SU-DHL-6 (cell line): ENCODE measurements around the gene COL18A1.
"Not testable (repeated sequence)": the region's sequence is repeated elsewhere in the genome, so short reads cannot be mapped to it uniquely, and the experiment has no call there.

Source experiments
- H2AFZ ChIP-seq: fragments of 200-600 bp; sonication (generic); 2 replicates; pipeline ENCODE4 v1.6.1; 2014; ENCODE audit warnings: low read depth, mild to moderate bottlenecking, moderate library complexity, mixed read lengths, antibody characterized with exemption, low read length; ENCODE audit not compliant: severe bottlenecking
- H3F3A ChIP-seq: fragments of 200-600 bp; shearing (Covaris generic); 2 replicates; pipeline ENCODE4 v1.6.0; 2016; ENCODE audit warnings: antibody characterized with exemption, mild to moderate bottlenecking; ENCODE audit not compliant: insufficient read depth
- H3K27ac ChIP-seq: fragments of 200-600 bp; sonication (generic); 2 replicates; pipeline ENCODE4 v1.5.1; 2016; ENCODE audit warnings: low read depth, mild to moderate bottlenecking, low read length, moderate library complexity, mixed read lengths
- H3K27me3 ChIP-seq: fragments of 200-600 bp; sonication (generic), shearing (Covaris generic); 2 replicates; pipeline ENCODE4 v1.6.0; 2014; ENCODE audit warnings: mild to moderate bottlenecking, low read length
- H3K36me3 ChIP-seq: fragments of 200-600 bp; sonication (generic); 2 replicates; pipeline ENCODE4 v1.6.1; 2014; ENCODE audit warnings: mild to moderate bottlenecking, low read length, mixed read lengths
- H3K4me2 ChIP-seq: fragments of 300-600, 200-600 bp; shearing (Covaris generic), sonication (generic); 2 replicates; pipeline ENCODE4 v1.6.0; 2014; ENCODE audit warnings: low read length, low read depth, mild to moderate bottlenecking; ENCODE audit not compliant: poor library complexity, severe bottlenecking
- H3K4me3 ChIP-seq: fragments of 200-600 bp; sonication (generic); 2 replicates; pipeline ENCODE4 v1.5.1; 2014; ENCODE audit warnings: antibody characterized with exemption, low read length, mild to moderate bottlenecking, mixed read lengths; ENCODE audit not compliant: insufficient read depth, poor library complexity, severe bottlenecking
- H3K79me2 ChIP-seq: fragments of 200-600 bp; sonication (generic); 2 replicates; pipeline ENCODE4 v1.6.1; 2014; ENCODE audit warnings: mild to moderate bottlenecking, low read length, moderate library complexity; ENCODE audit not compliant: insufficient read depth
- H3K9ac ChIP-seq: fragments of 200-600 bp; sonication (generic); 2 replicates; pipeline ENCODE4 v1.7.0; 2014; ENCODE audit warnings: mild to moderate bottlenecking, low read length
- H3K9me2 ChIP-seq: fragments of 200-600 bp; sonication (generic); replicated peaks from 2 replicates; pipeline ENCODE4 v1.6.1; 2014; ENCODE audit warnings: low read length; ENCODE audit not compliant: insufficient read depth
- H3K9me3 ChIP-seq: fragments of 200-600 bp; sonication (generic); 2 replicates; pipeline ENCODE4 v1.6.1; 2014; ENCODE audit warnings: low read length, mixed read lengths; ENCODE audit not compliant: insufficient read depth
- H4K20me1 ChIP-seq: fragments of 200-600 bp; sonication (generic); 2 replicates; pipeline ENCODE4 v1.6.1; 2014; ENCODE audit warnings: low read depth, mild to moderate bottlenecking, antibody characterized with exemption, low read length, moderate library complexity, mixed read lengths
- EZH2phosphoT487 ChIP-seq: fragments of 200-600 bp; sonication (generic), shearing (Covaris generic); conservative IDR thresholded peaks from 2 replicates; pipeline ENCODE4 v1.6.1; 2018; ENCODE audit warnings: mild to moderate bottlenecking, antibody characterized with exemption, low read length, moderate library complexity, mixed read lengths
- TF ChIP-seq, protein P1 (sequence below): fragments of 200-600 bp; sonication (generic); IDR thresholded peaks from one replicate; pipeline ENCODE4 v1.5.1; 2017; ENCODE audit warnings: antibody characterized with exemption, mild to moderate bottlenecking, low read length, moderate library complexity; ENCODE audit not compliant: insufficient read depth, poor library complexity, severe bottlenecking

The COL18A1 gene

DNA sequence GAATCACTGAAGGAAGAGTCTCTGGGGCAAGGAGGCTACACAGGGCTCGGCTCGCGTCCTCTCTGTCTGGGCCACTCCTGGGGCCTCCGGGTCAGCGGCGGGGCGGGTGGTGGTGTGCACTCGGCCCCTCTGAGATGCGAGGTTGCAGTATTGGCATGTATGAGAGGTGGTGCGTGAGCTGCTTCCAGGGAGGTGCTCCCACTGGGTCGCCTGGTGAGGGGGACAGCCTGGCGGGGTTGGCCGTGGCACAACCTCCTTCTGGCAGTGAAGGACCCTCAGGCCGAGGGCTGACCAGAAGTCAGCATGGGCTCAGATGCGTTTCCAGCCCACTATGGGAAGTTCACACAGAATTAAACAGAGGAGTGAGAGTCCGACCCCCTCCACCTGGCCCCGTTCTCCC is 38.5 kb upstream of the COL18A1 start:
- H3K4me3 ChIP-seq: no peak overlapping the region
- no peak overlapping the region for H3K9ac ChIP-seq
- H3K4me2 ChIP-seq: no peak overlapping the region
- no peaks in the 10 kb centered on the region for H3K27me3 ChIP-seq
- H3K27ac ChIP-seq: no peak overlapping the region
- no peaks in the 10 kb centered on the region for H3K36me3 ChIP-seq
- no peaks in the 10 kb centered on the region for H3F3A ChIP-seq
- no peaks in the 10 kb centered on the region for H3K79me2 ChIP-seq
- no peaks in the 10 kb centered on the region for H3K9me2 ChIP-seq
- TF ChIP-seq EZH2phosphoT487: no peak
- TF ChIP-seq, protein P1, sequence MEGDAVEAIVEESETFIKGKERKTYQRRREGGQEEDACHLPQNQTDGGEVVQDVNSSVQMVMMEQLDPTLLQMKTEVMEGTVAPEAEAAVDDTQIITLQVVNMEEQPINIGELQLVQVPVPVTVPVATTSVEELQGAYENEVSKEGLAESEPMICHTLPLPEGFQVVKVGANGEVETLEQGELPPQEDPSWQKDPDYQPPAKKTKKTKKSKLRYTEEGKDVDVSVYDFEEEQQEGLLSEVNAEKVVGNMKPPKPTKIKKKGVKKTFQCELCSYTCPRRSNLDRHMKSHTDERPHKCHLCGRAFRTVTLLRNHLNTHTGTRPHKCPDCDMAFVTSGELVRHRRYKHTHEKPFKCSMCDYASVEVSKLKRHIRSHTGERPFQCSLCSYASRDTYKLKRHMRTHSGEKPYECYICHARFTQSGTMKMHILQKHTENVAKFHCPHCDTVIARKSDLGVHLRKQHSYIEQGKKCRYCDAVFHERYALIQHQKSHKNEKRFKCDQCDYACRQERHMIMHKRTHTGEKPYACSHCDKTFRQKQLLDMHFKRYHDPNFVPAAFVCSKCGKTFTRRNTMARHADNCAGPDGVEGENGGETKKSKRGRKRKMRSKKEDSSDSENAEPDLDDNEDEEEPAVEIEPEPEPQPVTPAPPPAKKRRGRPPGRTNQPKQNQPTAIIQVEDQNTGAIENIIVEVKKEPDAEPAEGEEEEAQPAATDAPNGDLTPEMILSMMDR: no peak
- H2AFZ ChIP-seq: no peak overlapping the region
- H4K20me1 ChIP-seq: no peaks in the 10 kb centered on the region
- H3K9me3 ChIP-seq: no peaks in the 10 kb centered on the region

DNA sequence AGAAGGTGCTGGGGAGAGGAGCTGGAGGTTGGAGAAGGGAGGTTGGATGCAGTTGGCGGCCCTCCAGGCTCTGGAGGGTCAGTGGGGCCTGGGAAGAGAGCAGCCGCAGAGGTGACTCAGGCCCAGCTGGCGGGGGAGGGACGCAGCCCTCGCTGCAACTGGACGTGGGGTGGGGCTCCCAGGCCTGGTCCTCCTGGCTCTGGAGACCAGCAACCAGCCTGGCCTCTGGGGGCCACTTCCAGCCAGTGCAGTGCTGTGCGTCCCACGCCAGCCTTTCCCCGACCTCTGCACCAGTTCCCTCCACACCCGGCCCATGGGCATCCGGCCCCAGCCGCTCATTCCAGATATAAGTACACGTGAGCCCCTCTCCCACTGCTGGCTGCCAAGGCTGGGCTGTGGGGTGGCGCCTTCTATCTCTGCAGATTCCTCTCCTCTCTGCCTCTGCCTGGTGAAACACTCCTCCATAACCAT is 38.0 kb upstream of the COL18A1 start:
- H3K9ac ChIP-seq: no peak overlapping the region
- H3K4me2 ChIP-seq: no peak overlapping the region
- no peak overlapping the region for H3K27ac ChIP-seq

DNA sequence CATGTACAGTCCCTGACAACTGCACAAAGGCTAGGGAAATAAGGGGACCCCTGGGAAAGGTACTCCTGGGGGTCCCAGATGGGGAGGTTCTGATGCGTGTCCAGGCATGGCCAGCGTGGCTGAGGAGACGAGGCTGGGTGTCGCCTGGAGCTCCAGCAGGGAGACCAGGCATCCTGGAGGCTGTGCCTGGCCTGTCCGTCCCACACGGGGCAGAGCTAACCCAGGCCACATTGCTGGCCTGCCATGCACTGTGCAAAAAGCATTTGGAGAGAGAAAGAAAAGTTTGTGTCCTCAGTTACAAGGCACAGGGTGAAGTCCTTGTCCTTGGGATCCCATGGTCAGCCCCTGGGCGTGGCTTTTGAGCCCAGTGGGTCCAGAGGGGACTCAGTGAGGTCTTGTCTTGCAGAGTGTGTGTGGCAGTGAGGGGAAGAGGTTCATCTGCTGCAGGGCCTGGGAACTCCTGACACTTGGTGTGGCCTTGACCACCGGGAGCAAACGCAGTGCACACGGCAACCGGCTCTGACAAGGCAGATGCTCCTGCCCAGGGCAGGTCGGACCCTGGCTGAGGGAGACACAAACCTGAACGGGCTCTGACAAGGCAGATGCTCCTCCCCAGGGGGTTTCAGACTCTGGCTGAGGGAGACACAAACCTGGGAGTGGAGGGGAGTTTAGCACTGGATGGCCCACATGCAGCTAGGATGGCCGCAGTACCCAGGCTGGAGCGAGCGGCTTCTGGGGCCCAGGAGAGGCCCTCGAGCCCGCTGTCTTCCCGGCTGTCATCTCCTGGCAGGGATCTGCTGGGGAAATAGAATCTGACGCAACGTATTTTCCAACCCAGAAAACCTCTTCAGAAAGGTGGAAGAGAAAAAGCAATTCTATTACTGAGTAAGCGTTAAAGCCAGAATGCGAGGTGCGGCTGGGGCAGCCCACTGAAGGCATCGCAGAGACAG is 37.3 kb upstream of the COL18A1 start:
- TF ChIP-seq, protein P1: no peak
- no peak for TF ChIP-seq EZH2phosphoT487
- Histone ChIP-seq H3K4me2 (no peak overlapping the region), H3K27ac (no peak overlapping the region)

More for the DNA sequence above, 38.0 kb upstream of the COL18A1 start:
- H3K27me3 ChIP-seq: no peaks in the 10 kb centered on the region
- H3K9me3 ChIP-seq: no peaks in the 10 kb centered on the region
- H3K36me3 ChIP-seq: no peaks in the 10 kb centered on the region
- no peaks in the 10 kb centered on the region for H3K9me2 ChIP-seq
- no peaks in the 10 kb centered on the region for H3K79me2 ChIP-seq
- TF ChIP-seq EZH2phosphoT487: no peak
- H3K4me3 ChIP-seq: no peak overlapping the region
- H3F3A ChIP-seq: no peaks in the 10 kb centered on the region
- H4K20me1 ChIP-seq: no peaks in the 10 kb centered on the region
- H2AFZ ChIP-seq: no peak overlapping the region

DNA sequence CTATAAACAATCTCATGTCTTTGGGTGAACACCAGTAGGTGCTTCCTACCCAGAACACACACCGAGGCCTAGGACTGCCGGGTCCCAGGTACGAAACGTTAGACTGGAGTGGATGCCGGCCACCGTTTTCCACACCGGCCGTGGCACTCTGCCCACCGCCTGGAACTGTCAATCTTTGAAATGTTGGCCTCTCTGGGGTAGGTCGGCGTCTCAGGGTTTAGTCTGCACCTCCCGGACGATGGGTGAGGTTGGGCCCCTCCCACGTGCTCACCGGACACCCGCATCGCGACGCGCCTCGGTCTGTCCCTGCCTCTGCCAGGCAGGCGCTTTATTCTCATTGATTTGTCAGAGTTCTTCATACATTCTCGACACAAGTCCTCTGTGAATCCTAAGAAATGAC is 35.9 kb upstream of the COL18A1 start:
- not testable (repeated sequence) for H3K4me2 ChIP-seq, H2AFZ ChIP-seq, H3K79me2 ChIP-seq, H3K27ac ChIP-seq, H3K9ac ChIP-seq, H3K9me3 ChIP-seq, H3K36me3 ChIP-seq, H3F3A ChIP-seq, H3K27me3 ChIP-seq, H4K20me1 ChIP-seq, H3K9me2 ChIP-seq, H3K4me3 ChIP-seq

More for the DNA sequence above, 37.3 kb upstream of the COL18A1 start:
- Histone ChIP-seq H3K36me3 (no peaks in the 10 kb centered on the region), H2AFZ (no peak overlapping the region), H3K9ac (no peak overlapping the region), H3K9me2 (no peaks in the 10 kb centered on the region), H3K4me3 (no peak overlapping the region), H3K9me3 (no peaks in the 10 kb centered on the region), H4K20me1 (no peaks in the 10 kb centered on the region), H3K79me2 (no peaks in the 10 kb centered on the region), H3K27me3 (no peaks in the 10 kb centered on the region), H3F3A (no peaks in the 10 kb centered on the region)
